ENCODE results near the gene ALK. TPM values are rescaled to one million over a fixed set of nuclear protein-coding genes. Genes with fewer than 3 reads are reported as not detected.

The ALK gene
- total RNA-seq, 1 experiment from 2014 or later: not detected

DNA sequence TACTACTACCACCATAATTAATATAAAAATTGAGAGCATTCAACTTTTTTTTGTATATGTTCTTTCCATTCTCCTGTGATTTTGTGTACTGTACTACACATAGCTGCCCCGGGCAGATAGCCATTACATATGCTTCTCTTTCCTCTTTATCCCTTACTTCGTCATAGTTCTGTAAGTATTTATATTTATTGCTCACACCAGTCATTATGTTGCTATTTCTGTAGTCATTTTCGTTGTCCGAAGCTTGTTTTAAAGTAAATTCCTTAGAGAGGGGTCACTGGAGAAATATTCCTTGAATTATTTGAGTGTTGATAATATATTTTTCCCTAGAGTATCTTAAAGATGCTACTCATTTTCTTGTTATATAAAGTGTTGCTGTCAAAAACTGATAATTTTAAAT lies 662.2 kb downstream of the ALK start:
- Mint-ChIP-seq H3K9me3 (0 out of 5 replicates have a peak, but pooled peaks cover 2 to 3% of the 10 kb centered on the region in 2 experiments), H3K4me1 (peaks cover 2% of the 10 kb centered on the region in 2 experiments; a peak in 1 of 4 replicates), H3K36me3 (ENCODE audit: insufficient read depth in 1 of 3, low read depth in 3 of 3) (no peaks in the 10 kb centered on the region), H3K27ac (no peak overlapping the region), H3K27me3 (ENCODE audit: low read depth) (no peaks in the 10 kb centered on the region; the same call in none of the 2 replicates), H3K4me3 (no peak overlapping the region)
- Histone ChIP-seq H4K20me1 (ENCODE audit: control insufficient read depth, insufficient read depth, insufficient read length) (no peaks in the 10 kb centered on the region), H3K4me1 (ENCODE audit: insufficient read depth, low read length) (no peaks in the 10 kb centered on the region), H2AFZ (ENCODE audit: low read length) (no peak overlapping the region), H3K23ac (ENCODE audit: insufficient read length, low read depth, low read length) (no peak overlapping the region), H4K91ac (ENCODE audit: insufficient read length, low read depth, low read length) (no peak overlapping the region), H3K4me2 (ENCODE audit: insufficient read depth, insufficient read length, low read length) (no peak overlapping the region), H2BK120ac (ENCODE audit: low read depth, low read length, poor library complexity, severe bottlenecking) (no peak overlapping the region), H2BK15ac (ENCODE audit: low read depth, low read length) (no peak overlapping the region), H4K8ac (replicated peaks; ENCODE audit: insufficient read length, low read depth, low read length) (no peak overlapping the region), H3K27ac (ENCODE audit: insufficient read length, low read depth, low read length) (no peak overlapping the region), H2BK5ac (ENCODE audit: insufficient read length, low read length) (no peak overlapping the region), H3K9ac (ENCODE audit: extremely low read depth, insufficient read length, low read length) (no peak overlapping the region), H2AK5ac (ENCODE audit: insufficient read length, low read length) (no peak overlapping the region), H4K5ac (ENCODE audit: insufficient read length, low read depth, low read length) (no peak overlapping the region), H3K56ac (ENCODE audit: insufficient read length, low read depth, low read length) (no peak overlapping the region), H3K23me2 (ENCODE audit: insufficient read length, low read depth, low read length, poor library complexity, severe bottlenecking) (no peaks in the 10 kb centered on the region), H2BK12ac (ENCODE audit: insufficient read length, low read depth, low read length) (no peak overlapping the region), H3K9me3 (ENCODE audit: control insufficient read depth, low read depth, low read length) (no peaks in the 10 kb centered on the region), H2BK20ac (ENCODE audit: low read depth, low read length, poor library complexity, severe bottlenecking) (no peak overlapping the region), H3K4ac (ENCODE audit: low read depth, low read length) (no peak overlapping the region), H3K79me2 (ENCODE audit: insufficient read depth, low read length) (no peaks in the 10 kb centered on the region), H3K14ac (ENCODE audit: insufficient read depth, low read length) (no peak overlapping the region), H3K27me3 (ENCODE audit: insufficient read depth, low read length) (no peaks in the 10 kb centered on the region), H3K18ac (ENCODE audit: insufficient read length, low read depth, low read length) (no peak overlapping the region), H3T11ph (ENCODE audit: low read length) (no peak overlapping the region), H3K79me1 (ENCODE audit: insufficient read depth, low read depth, low read length, poor library complexity, severe bottlenecking) (no peaks in the 10 kb centered on the region)
- no peak for DNase-seq
- WGBS (ENCODE audit: extremely low coverage, insufficient read length, low lambda C conversion rate): no CpG with 5 or more reads among the region's 4 CpGs
- TF ChIP-seq, protein P1, sequence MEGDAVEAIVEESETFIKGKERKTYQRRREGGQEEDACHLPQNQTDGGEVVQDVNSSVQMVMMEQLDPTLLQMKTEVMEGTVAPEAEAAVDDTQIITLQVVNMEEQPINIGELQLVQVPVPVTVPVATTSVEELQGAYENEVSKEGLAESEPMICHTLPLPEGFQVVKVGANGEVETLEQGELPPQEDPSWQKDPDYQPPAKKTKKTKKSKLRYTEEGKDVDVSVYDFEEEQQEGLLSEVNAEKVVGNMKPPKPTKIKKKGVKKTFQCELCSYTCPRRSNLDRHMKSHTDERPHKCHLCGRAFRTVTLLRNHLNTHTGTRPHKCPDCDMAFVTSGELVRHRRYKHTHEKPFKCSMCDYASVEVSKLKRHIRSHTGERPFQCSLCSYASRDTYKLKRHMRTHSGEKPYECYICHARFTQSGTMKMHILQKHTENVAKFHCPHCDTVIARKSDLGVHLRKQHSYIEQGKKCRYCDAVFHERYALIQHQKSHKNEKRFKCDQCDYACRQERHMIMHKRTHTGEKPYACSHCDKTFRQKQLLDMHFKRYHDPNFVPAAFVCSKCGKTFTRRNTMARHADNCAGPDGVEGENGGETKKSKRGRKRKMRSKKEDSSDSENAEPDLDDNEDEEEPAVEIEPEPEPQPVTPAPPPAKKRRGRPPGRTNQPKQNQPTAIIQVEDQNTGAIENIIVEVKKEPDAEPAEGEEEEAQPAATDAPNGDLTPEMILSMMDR (conservative IDR thresholded peaks at IDR 0.05): no peak
